Measurements from ENCODE around the gene ADGRF3.
"Not testable (repeated sequence)": the region's sequence is repeated elsewhere in the genome, so short reads cannot be mapped to it uniquely, and the experiment has no call there.

The ADGRF3 gene

DNA sequence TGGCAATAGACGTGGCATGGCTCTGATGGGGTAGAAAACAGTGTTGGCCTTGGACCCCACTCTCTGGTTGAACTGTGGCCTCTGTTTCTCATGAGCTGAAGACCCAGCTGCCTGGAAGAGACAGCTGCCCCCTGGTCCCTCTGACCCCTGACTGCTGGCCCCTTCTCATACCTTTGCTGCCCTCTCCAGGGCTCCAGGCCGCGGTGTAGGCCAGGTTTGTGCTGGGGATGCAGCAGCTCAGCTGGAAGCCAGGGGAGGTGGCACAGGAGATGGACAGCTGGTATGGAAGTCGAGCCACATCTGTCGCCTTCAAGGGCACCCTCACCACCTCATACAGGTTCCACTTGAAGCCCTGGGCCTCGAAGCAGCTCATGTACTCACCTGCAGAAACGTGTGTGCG, 32.3 kb downstream of the ADGRF3 start:
- no peak for DNase-seq

GRCh38 chr2:26313446-26313845, 33.1 kb downstream of the ADGRF3 start:
- DNase-seq: no peak

DNA sequence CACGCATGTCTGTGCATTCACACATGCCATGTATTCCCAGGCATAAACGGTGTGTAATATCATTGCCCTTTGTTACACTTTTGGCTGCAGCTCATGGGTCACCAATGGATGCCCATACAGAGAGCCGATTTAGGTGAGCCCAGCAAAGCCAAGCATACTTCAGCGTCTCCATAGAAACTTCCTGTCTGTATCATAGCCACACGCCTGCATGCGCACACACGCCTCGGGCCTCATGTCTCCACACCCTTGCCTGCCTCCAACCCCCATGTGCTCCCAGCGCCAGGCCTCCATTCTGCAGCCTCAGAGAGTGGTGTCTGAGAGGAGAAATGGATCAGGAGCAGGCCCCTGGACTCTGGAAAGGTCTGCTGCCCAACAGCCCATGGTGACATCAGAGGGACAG, 34.1 kb downstream of the ADGRF3 start:
- no peak for DNase-seq

GRCh38 chr2:26309921-26310320, 36.7 kb downstream of the ADGRF3 start:
- no peak for DNase-seq

- DNase-seq: no peak
Observed at GRCh38 chr2:26305540-26305939, 41.0 kb downstream of the ADGRF3 start.

- not testable (repeated sequence) for DNase-seq
Observed at GRCh38 chr2:26305094-26305493, 41.5 kb downstream of the ADGRF3 start.

GRCh38 chr2:26302846-26303245, 43.7 kb downstream of the ADGRF3 start:
- DNase-seq: no peak

DNA sequence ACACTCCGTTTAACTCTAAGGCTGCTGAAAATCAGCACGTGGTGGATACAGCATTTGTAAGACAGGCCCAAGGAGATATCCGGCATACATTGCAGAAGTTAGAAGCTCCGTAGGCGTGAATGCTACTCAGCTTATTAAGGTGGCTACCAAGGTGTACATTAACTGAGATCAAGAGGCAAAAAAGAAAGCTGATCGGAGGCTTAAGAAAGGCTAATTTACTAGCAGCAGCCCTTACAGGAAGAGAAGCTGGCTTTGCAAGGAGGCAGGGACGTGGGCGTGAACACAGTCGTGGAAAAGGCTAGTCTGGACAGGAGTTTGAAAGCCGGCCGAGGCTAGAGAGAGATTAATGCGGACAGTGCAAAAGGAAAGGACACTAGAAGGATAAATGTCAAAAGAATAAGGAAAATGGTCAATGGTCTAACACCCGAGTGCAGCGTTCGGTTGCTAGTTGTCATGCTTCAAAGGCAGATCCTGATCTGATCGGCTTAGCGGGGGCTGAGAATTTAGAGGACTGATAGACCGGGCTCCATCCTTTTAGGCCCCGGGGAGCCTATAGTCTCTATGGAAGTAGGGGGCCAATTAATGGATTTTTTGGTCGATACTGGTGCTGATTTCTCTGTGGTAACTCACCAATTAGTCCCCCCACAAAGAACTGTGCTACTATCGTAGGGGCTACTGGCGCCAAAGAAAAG, 46.2 kb downstream of the ADGRF3 start:
- no peak for DNase-seq

GRCh38 chr2:26299471-26300101, 47.0 kb downstream of the ADGRF3 start:
- DNase-seq: no peak

GRCh38 chr2:26298638-26299393, 47.8 kb downstream of the ADGRF3 start:
- no peak for DNase-seq

DNA sequence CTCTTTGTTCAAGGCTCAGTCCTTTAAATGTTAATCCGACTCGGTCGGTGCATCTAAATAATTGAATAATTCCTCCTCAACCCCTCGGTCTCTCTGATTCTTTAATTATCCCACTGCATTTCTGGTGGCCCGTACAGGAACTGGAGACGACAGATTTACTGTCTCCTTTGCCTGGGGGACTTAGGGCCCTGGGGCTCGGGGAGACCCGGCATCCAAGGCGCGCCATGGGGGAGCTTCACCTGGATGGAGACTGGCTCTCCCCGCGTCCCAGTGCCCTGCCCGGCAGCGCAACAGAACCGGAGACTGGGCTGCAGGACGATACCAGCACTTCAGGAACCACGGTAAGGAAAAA, 48.3 kb downstream of the ADGRF3 start:
- DNase-seq: no peak

DNA sequence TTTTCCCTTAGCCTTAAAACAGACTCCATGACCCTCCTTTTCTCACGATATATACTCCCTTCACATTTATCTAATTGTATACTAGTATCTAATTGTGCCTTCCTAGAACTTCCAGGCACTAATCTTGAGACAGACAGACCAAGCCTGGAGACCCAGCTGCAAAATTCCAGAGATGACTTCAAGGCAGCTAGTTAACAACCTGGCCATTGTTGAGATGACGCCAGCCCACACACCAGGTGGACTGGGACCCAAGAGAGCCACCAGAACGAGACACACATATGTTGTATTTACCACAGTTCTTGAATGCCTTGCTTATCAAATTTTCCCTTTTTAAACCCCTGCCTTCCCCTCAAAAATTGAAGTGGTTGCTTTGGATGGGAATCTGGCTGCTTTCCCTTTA, 49.5 kb downstream of the ADGRF3 start:
- DNase-seq: no peak

- DNase-seq: no peak
Observed at GRCh38 chr2:26295511-26295910, 51.1 kb downstream of the ADGRF3 start.

- no peak for DNase-seq
Observed at GRCh38 chr2:26292646-26293045, 53.9 kb downstream of the ADGRF3 start.

- no peak for DNase-seq
Observed at GRCh38 chr2:26290001-26290400, 56.6 kb downstream of the ADGRF3 start.

- no peak for DNase-seq
Observed at GRCh38 chr2:26285931-26286330, 60.7 kb downstream of the ADGRF3 start.

- DNase-seq: no peak
Observed at GRCh38 chr2:26284132-26284531, 62.5 kb downstream of the ADGRF3 start.

- no peak for DNase-seq
Observed at GRCh38 chr2:26283606-26284005, 63.0 kb downstream of the ADGRF3 start.

GRCh38 chr2:26281226-26281625, 65.4 kb downstream of the ADGRF3 start:
- DNase-seq: no peak

GRCh38 chr2:26279886-26280285, 66.7 kb downstream of the ADGRF3 start:
- no peak for DNase-seq

GRCh38 chr2:26276484-26277227, 69.9 kb downstream of the ADGRF3 start:
- DNase-seq: no peak

DNA sequence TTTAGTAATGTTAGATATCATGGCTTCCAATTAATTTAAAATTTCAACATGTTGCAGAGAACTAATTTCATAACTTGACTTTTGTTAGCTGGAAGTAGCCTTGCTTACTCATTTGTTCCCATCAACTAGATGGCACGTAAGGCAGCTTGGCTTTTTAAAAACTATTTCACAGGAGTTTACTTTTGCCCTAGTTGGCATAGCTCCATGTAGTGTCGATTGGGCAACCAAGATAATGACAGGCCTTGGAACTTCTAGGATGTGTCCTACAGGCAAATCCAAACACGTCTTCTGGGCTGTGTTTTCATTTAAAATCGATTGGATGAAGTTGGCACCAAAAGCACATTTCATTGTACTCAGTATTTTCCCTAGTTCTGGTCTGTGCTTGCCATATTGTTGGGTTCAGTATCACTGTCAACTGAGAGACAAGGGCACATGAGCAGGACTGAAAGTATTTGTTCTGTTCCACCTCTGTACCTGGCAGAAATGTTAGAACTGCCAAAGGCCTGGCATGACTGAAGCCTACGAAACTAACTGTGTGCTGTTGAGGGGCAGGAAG, 72.5 kb downstream of the ADGRF3 start:
- DNase-seq: no peak

GRCh38 chr2:26273501-26273900, 73.1 kb downstream of the ADGRF3 start:
- DNase-seq: no peak
